GM18505 (cell line): ENCODE data around the gene RABGAP1.

Experiments used
- ATAC-seq: cut with Tn5 transposase; IDR thresholded peaks from one replicate; pipeline ENCODE4 v1.9.1; 2021; ENCODE audit not compliant: unreplicated experiment
- POLR2A ChIP-seq: IDR thresholded peaks from 4 replicates; pipeline ENCODE4 v1.6.1; 2011; ENCODE audit warnings: borderline replicate concordance; ENCODE audit not compliant: insufficient read depth, insufficient read length; ENCODE audit errors: extremely low read depth

The RABGAP1 gene

DNA sequence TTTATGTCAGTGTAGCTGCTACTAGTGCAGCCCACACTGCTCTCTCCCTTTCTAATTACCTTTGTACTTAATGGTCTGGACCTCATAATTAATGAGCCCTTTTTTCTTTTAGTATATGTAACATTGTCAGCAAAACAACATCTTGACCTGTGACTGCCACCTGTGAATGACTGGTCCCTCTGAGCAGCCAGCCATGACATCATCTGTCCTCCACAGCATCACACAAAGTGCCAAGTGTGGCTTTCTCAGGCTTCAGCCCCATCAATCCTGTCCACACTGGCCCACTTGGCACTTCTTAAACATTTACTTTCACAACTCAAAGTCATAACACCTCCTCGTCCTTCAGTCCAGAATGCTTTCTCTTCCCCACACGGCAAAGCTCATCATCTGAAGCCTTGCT is 197.3 kb downstream of the RABGAP1 start:
- no peak for TF ChIP-seq POLR2A
- no peak for ATAC-seq

DNA sequence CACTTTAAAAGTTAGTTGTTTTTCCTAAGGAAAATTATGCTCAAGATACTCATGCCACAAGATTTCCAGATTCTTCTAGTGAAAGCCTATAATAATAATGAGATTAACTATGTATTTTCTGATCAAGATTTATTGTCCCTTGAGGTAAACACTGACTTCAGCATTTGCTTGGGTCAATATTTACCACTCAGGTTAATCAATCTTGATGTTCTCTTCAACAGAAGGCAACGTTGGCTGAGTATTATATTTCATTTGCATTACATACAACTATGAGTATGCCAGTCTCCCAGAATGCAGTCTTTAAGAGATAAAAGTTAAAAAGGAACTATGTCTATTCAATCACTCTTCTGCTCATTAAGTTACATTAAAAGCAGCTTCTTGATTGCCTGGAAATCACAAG is 208.2 kb downstream of the RABGAP1 start:
- ATAC-seq, result no peak
- TF ChIP-seq POLR2A, result no peak

DNA sequence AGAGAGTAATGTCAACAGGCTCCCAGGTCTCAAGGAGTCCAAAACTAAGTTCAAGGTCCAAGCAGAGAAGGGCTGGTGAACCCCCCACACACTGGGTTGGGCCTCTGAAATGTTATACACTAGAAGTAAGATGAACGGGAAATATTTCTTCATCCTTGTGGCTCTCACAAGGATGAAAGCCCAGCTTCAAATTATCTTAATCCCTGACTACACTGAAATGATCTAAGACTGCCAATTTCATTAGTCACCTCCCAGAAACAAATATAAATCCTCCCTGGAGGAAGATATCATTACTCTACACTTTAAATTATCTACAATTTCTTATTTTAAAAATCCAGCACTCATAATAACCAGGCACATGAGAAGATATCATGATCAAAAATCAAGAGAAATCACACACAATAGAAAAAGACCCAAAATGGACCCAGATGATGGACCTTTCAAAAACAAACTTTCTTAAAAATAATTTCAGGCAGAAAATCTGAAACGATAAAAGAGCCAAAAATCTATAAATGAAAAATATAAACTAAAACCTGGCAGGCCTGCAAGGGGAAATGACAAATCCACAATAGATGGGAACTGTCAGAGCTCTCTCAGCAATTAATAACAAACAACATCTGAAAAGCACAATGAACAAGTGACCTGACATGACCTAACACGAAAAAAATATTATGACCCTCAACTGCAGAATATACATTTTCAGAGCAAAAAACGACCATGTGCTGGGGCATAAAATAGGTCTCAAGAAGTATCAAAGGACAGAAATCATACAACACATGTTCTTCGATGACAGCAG is 210.1 kb downstream of the RABGAP1 start:
- ATAC-seq, result no peak
- TF ChIP-seq POLR2A, result no peak
